GM04503 (cell line): ENCODE data around the gene ARRDC1.

ENCODE experiments used
- DNase-seq: peaks from one replicate; pipeline ENCODE4 v3.0.0-alpha.2; 2012; ENCODE audit warnings: low read depth

The ARRDC1 gene

GRCh38 chr9:137640862-137641261 lies 35.4 kb downstream of the ARRDC1 start:
- DNase-seq: no peak

GRCh38 chr9:137642118-137642601 lies 36.7 kb downstream of the ARRDC1 start:
- no peak for DNase-seq

GRCh38 chr9:137642892-137643291 lies 37.4 kb downstream of the ARRDC1 start:
- no peak for DNase-seq

GRCh38 chr9:137643921-137644320 lies 38.4 kb downstream of the ARRDC1 start:
- DNase-seq: no peak

GRCh38 chr9:137645211-137645610 lies 39.7 kb downstream of the ARRDC1 start:
- no peak for DNase-seq

- no peak for DNase-seq
These were observed 40.9 kb downstream of the ARRDC1 start for GRCh38 chr9:137646341-137646740.

GRCh38 chr9:137647096-137647714 lies 41.7 kb downstream of the ARRDC1 start:
- DNase-seq: no peak

GRCh38 chr9:137648396-137648795 lies 42.9 kb downstream of the ARRDC1 start:
- no peak for DNase-seq

- no peak for DNase-seq
These were observed 44.1 kb downstream of the ARRDC1 start for GRCh38 chr9:137649553-137649952.

- no peak for DNase-seq
These were observed 44.8 kb downstream of the ARRDC1 start for GRCh38 chr9:137650259-137650658.

- DNase-seq: no peak
These were observed 45.3 kb downstream of the ARRDC1 start for GRCh38 chr9:137650779-137651178.

GRCh38 chr9:137656416-137656815 lies 50.9 kb downstream of the ARRDC1 start:
- DNase-seq: no peak

GRCh38 chr9:137657606-137658005 lies 52.1 kb downstream of the ARRDC1 start:
- DNase-seq: no peak

GRCh38 chr9:137658781-137659180 lies 53.3 kb downstream of the ARRDC1 start:
- no peak for DNase-seq

- no peak for DNase-seq
These were observed 54.7 kb downstream of the ARRDC1 start for GRCh38 chr9:137660144-137660543.

- DNase-seq: no peak
These were observed 58.1 kb downstream of the ARRDC1 start for GRCh38 chr9:137663584-137663983.

GRCh38 chr9:137664676-137665075 lies 59.2 kb downstream of the ARRDC1 start:
- DNase-seq: no peak
